ENCODE measurements around the gene CIAPIN1.

CIAPIN1 gene

GRCh38 chr16:57447186-57447962 lies at the start of gene CIAPIN1, which contains the start of gene COQ9:
Gene CIAPIN1 (minus strand): TSS chr16:57447385. CDS start chr16:57440928, 6,457 bp downstream.
Gene COQ9 (plus strand): TSS chr16:57447479. CDS start chr16:57447506, 27 bp downstream.
- peak; percentile 94 for DNase-seq

- DNase-seq: no peak
Observed at GRCh38 chr16:57493767-57494166, 46.6 kb upstream of the CIAPIN1 start.

- DNase-seq: no peak
Observed at GRCh38 chr16:57489229-57489628, 42.0 kb upstream of the CIAPIN1 start.

GRCh38 chr16:57486858-57487834 lies 40.0 kb upstream of the CIAPIN1 start:
- no peak for DNase-seq

GRCh38 chr16:57485916-57486857 lies 39.0 kb upstream of the CIAPIN1 start, which contains the start of gene DOK4:
Gene DOK4 (minus strand): TSS chr16:57486493. CDS start chr16:57479507, 6,986 bp downstream.
- peak; percentile 92 for DNase-seq

GRCh38 chr16:57485091-57485915 lies 38.1 kb upstream of the CIAPIN1 start:
- DNase-seq: no peak

GRCh38 chr16:57484515-57485005 lies 37.4 kb upstream of the CIAPIN1 start:
- DNase-seq: no peak

GRCh38 chr16:57483725-57484514 lies 36.7 kb upstream of the CIAPIN1 start:
- DNase-seq: no peak

- DNase-seq: no peak
Observed at GRCh38 chr16:57482845-57483545, 35.8 kb upstream of the CIAPIN1 start.

GRCh38 chr16:57481421-57481820 lies 34.2 kb upstream of the CIAPIN1 start:
- no peak for DNase-seq

GRCh38 chr16:57480754-57481230 lies 33.6 kb upstream of the CIAPIN1 start:
- no peak for DNase-seq

- no peak for DNase-seq
Observed at GRCh38 chr16:57479976-57480753, 33.0 kb upstream of the CIAPIN1 start.

- DNase-seq: no peak
Observed at GRCh38 chr16:57479205-57479975, 32.2 kb upstream of the CIAPIN1 start.

GRCh38 chr16:57478396-57479204 lies 31.4 kb upstream of the CIAPIN1 start:
- no peak for DNase-seq

GRCh38 chr16:57477531-57478202 lies 30.5 kb upstream of the CIAPIN1 start:
- no peak for DNase-seq

Data from activated CD8-positive, alpha-beta memory T cell treated with anti-CD3 and anti-CD28 coated beads for 24 hours (primary cell).